H9 (cell line): ENCODE measurements around the gene TMEM17. TPM values are rescaled to one million over a fixed set of nuclear protein-coding genes. Genes with fewer than 3 reads are reported as not detected.
A peak's percentile ranks its signal among the peaks of the same experiment; 100 is the strongest.

ENCODE experiments used
- DNase-seq: peaks from one replicate; pipeline ENCODE4 v3.0.0-alpha.2; 2017
- H2AFZ ChIP-seq: one replicate; pipeline ENCODE4 v1.6.1; 2013; ENCODE audit warnings: mild to moderate bottlenecking, low read length, control low read depth, moderate library complexity
- H2AK5ac ChIP-seq: 2 replicates; pipeline ENCODE4 v1.6.1; 2013; ENCODE audit warnings: low read length, control low read depth, mixed read lengths; ENCODE audit not compliant: insufficient read length
- H2BK120ac ChIP-seq: one replicate; pipeline ENCODE4 v1.6.1; 2013; ENCODE audit warnings: low read depth, mild to moderate bottlenecking, low read length, control low read depth, inconsistent platforms; ENCODE audit not compliant: poor library complexity, severe bottlenecking
- H2BK12ac ChIP-seq: 2 replicates; pipeline ENCODE4 v1.6.1; 2013; ENCODE audit warnings: low read length, control low read depth, mixed read lengths, low read depth; ENCODE audit not compliant: insufficient read length
- H2BK15ac ChIP-seq: 2 replicates; pipeline ENCODE4 v1.6.1; 2013; ENCODE audit warnings: low read depth, low read length, control low read depth
- H2BK20ac ChIP-seq: one replicate; pipeline ENCODE4 v1.6.1; 2013; ENCODE audit warnings: low read depth, mild to moderate bottlenecking, low read length, control low read depth, inconsistent platforms; ENCODE audit not compliant: poor library complexity, severe bottlenecking
- H2BK5ac ChIP-seq: 2 replicates; pipeline ENCODE4 v1.6.1; 2013; ENCODE audit warnings: low read length, control low read depth, mixed read lengths; ENCODE audit not compliant: insufficient read length
- H3K14ac ChIP-seq: 2 replicates; pipeline ENCODE4 v1.6.1; 2013; ENCODE audit warnings: low read length, control low read depth; ENCODE audit not compliant: insufficient read depth
- H3K18ac ChIP-seq: 2 replicates; pipeline ENCODE4 v1.6.1; 2013; ENCODE audit warnings: low read depth, mild to moderate bottlenecking, mixed read lengths, low read length, control low read depth; ENCODE audit not compliant: insufficient read length
- H3K23ac ChIP-seq: 2 replicates; pipeline ENCODE4 v1.6.1; 2013; ENCODE audit warnings: low read length, control low read depth, mixed read lengths, low read depth; ENCODE audit not compliant: insufficient read length
- H3K23me2 ChIP-seq: 2 replicates; pipeline ENCODE4 v1.6.1; 2013; ENCODE audit warnings: low read depth, mild to moderate bottlenecking, mixed read lengths, low read length, control low read depth; ENCODE audit not compliant: insufficient read length, poor library complexity, severe bottlenecking
- H3K27ac ChIP-seq: 2 replicates; pipeline ENCODE4 v1.5.1; 2013; ENCODE audit warnings: low read length, control low read depth, mixed read lengths, low read depth; ENCODE audit not compliant: insufficient read length
- H3K27me3 ChIP-seq: 2 replicates; pipeline ENCODE4 v1.6.1; 2013; ENCODE audit warnings: low read length, control low read depth, inconsistent platforms; ENCODE audit not compliant: insufficient read depth
- H3K4ac ChIP-seq: 2 replicates; pipeline ENCODE4 v1.6.1; 2013; ENCODE audit warnings: low read depth, mild to moderate bottlenecking, control low read depth, inconsistent platforms, low read length, moderate library complexity
- H3K4me1 ChIP-seq: 2 replicates; pipeline ENCODE4 v1.6.1; 2013; ENCODE audit warnings: low read length, control low read depth, inconsistent platforms; ENCODE audit not compliant: insufficient read depth
- H3K4me2 ChIP-seq: 2 replicates; pipeline ENCODE4 v1.6.1; 2013; ENCODE audit warnings: low read length, control low read depth, mixed read lengths; ENCODE audit not compliant: insufficient read length, insufficient read depth
- H3K56ac ChIP-seq: 2 replicates; pipeline ENCODE4 v1.6.1; 2013; ENCODE audit warnings: low read depth, mild to moderate bottlenecking, mixed read lengths, low read length, control low read depth; ENCODE audit not compliant: insufficient read length
- H3K79me1 ChIP-seq: 2 replicates; pipeline ENCODE4 v1.6.1; 2013; ENCODE audit warnings: low read depth, mild to moderate bottlenecking, moderate library complexity, low read length, control low read depth, inconsistent platforms; ENCODE audit not compliant: insufficient read depth, poor library complexity, severe bottlenecking
- H3K79me2 ChIP-seq: 2 replicates; pipeline ENCODE4 v1.6.1; 2013; ENCODE audit warnings: low read length, control low read depth, inconsistent platforms; ENCODE audit not compliant: insufficient read depth
- H3K9ac ChIP-seq: 2 replicates; pipeline ENCODE4 v1.6.1; 2013; ENCODE audit warnings: low read length, control low read depth, mixed read lengths; ENCODE audit not compliant: insufficient read length; ENCODE audit errors: extremely low read depth
- H3K9me3 ChIP-seq: one replicate; pipeline ENCODE4 v1.6.1; 2013; ENCODE audit warnings: low read depth, low read length, inconsistent platforms; ENCODE audit not compliant: control insufficient read depth
- H3T11ph ChIP-seq: one replicate; pipeline ENCODE4 v1.6.1; 2013; ENCODE audit warnings: mild to moderate bottlenecking, low read length, control low read depth, inconsistent platforms
- H4K20me1 ChIP-seq: one replicate; pipeline ENCODE4 v1.6.1; 2013; ENCODE audit not compliant: control insufficient read depth, insufficient read length, insufficient read depth
- H4K5ac ChIP-seq: 2 replicates; pipeline ENCODE4 v1.6.1; 2013; ENCODE audit warnings: low read depth, mild to moderate bottlenecking, mixed read lengths, low read length, control low read depth; ENCODE audit not compliant: insufficient read length
- H4K8ac ChIP-seq: replicated peaks from 2 replicates; pipeline ENCODE4 v1.6.1; 2013; ENCODE audit warnings: low read length, control low read depth, mixed read lengths, low read depth; ENCODE audit not compliant: insufficient read length
- H4K91ac ChIP-seq: 2 replicates; pipeline ENCODE4 v1.6.1; 2013; ENCODE audit warnings: low read depth, mild to moderate bottlenecking, moderate library complexity, mixed read lengths, low read length, control low read depth; ENCODE audit not compliant: insufficient read length
- H3K27ac Mint-ChIP-seq, 3 experiments: 2 replicates in 2 of 3; 3 replicates in 1 of 3; pipeline ENCODE4 v1.8.0; 2020 to 2021; ENCODE audit warnings: mixed read lengths in 3 of 3, mild to moderate bottlenecking in 1 of 3, moderate library complexity in 1 of 3
- H3K27me3 Mint-ChIP-seq: 2 replicates; pipeline ENCODE4 v1.8.0; 2021; ENCODE audit warnings: low read depth, mild to moderate bottlenecking, moderate library complexity, mixed read lengths
- H3K36me3 Mint-ChIP-seq, 3 experiments: 2 replicates in 2 of 3; 3 replicates in 1 of 3; pipeline ENCODE4 v1.8.0; 2020 to 2021; ENCODE audit warnings: low read depth in 3 of 3, mixed read lengths in 3 of 3; ENCODE audit not compliant: insufficient read depth in 1 of 3
- H3K4me1 Mint-ChIP-seq, 2 experiments: 2 replicates each; pipeline ENCODE4 v1.8.0; 2020; ENCODE audit warnings: mixed read lengths in 2 of 2
- H3K4me3 Mint-ChIP-seq, 2 experiments: 2 replicates in 1 of 2; 3 replicates in 1 of 2; pipeline ENCODE4 v1.8.0; 2020 to 2021; ENCODE audit warnings: mild to moderate bottlenecking in 2 of 2, mixed read lengths in 2 of 2, moderate library complexity in 1 of 2
- H3K9me3 Mint-ChIP-seq, 2 experiments: 2 replicates in 1 of 2; 3 replicates in 1 of 2; pipeline ENCODE4 v1.8.0; 2020; ENCODE audit warnings: mild to moderate bottlenecking in 2 of 2, mixed read lengths in 2 of 2, moderate library complexity in 1 of 2
- WGBS: extraction: QIAGEN DNeasy Blood & Tissue Kit; methylation state at CpG from one replicate; pipeline ENCODE4 v1.1.7; 2013; ENCODE audit warnings: missing lambda C conversion rate, low lambda C conversion rate, mixed read lengths; ENCODE audit not compliant: insufficient read length; ENCODE audit errors: extremely low coverage; 5-methylcytosine and 5-hydroxymethylcytosine counted together
- total RNA-seq: library from RNA; stranded (reverse); gene quantifications from 2 replicates; pipeline ENCODE4 v1.2.1, GENCODE V29; 2021
- TF ChIP-seq, protein P1 (sequence below): fragments of 200-600 bp; sonication (generic); conservative IDR thresholded peaks from 3 replicates; pipeline ENCODE4 v1.8.0; 2021; ENCODE audit warnings: antibody characterized with exemption, mild to moderate bottlenecking

TMEM17 gene
- total RNA-seq, 1 experiment from 2014 or later = 1.3 TPM

DNA sequence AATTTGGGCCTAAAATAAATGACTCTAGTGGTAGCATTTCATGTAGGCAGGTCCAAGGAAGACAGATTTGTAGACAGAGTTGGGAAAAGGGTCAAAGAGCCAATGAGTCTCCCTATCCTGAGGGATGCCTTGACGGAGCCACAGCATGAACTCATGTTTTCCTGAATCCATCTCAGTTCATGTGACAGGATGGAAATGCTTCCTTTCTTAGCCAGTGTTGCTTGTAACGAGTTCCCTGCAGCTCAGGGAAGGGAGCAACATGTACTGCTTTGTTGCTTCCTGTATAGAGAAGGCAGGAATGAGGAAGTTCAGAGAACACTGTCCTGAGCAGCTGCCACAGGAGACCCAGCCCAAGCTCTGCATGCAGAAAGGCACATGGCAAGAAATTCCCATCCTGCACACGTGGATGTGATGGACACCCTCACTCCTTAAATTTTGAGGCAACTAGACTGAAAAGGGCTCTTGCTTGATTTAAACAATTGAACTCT lies 27.9 kb downstream of the TMEM17 start:
- Histone ChIP-seq H3K4me1 (peaks cover 10% of the 10 kb centered on the region; the same call in 1 of the 2 replicates), H4K8ac (no peak overlapping the region), H2BK5ac (no peak overlapping the region), H3K56ac (no peak overlapping the region), H2BK12ac (no peak overlapping the region), H3K27ac (no peak overlapping the region), H3K23ac (no peak overlapping the region), H3K9ac (no peak overlapping the region), H3T11ph (no peak overlapping the region), H4K91ac (no peak overlapping the region), H2AFZ (no peak overlapping the region), H3K4ac (no peak overlapping the region), H2BK120ac (no peak overlapping the region), H3K9me3 (no peaks in the 10 kb centered on the region), H2BK15ac (no peak overlapping the region), H4K20me1 (no peaks in the 10 kb centered on the region), H3K79me1 (no peaks in the 10 kb centered on the region), H3K18ac (no peak overlapping the region), H3K23me2 (no peaks in the 10 kb centered on the region), H3K14ac (no peak overlapping the region), H4K5ac (no peak overlapping the region), H3K27me3 (no peaks in the 10 kb centered on the region), H3K79me2 (no peaks in the 10 kb centered on the region), H3K4me2 (no peak overlapping the region), H2BK20ac (no peak overlapping the region), H2AK5ac (no peak overlapping the region)
- peaks cover 42 to 58% of the 10 kb centered on the region in 2 experiments for H3K4me1 Mint-ChIP-seq
- H3K27me3 Mint-ChIP-seq = no peaks in the 10 kb centered on the region; the same call in 1 of the 2 replicates
- no peak overlapping the region for H3K4me3 Mint-ChIP-seq
- peak overlapping the region in 2 of 3 experiments; percentile 18 to 22; a peak in 1 of 7 replicates for H3K27ac Mint-ChIP-seq
- DNase-seq = no peak
- TF ChIP-seq, protein P1, sequence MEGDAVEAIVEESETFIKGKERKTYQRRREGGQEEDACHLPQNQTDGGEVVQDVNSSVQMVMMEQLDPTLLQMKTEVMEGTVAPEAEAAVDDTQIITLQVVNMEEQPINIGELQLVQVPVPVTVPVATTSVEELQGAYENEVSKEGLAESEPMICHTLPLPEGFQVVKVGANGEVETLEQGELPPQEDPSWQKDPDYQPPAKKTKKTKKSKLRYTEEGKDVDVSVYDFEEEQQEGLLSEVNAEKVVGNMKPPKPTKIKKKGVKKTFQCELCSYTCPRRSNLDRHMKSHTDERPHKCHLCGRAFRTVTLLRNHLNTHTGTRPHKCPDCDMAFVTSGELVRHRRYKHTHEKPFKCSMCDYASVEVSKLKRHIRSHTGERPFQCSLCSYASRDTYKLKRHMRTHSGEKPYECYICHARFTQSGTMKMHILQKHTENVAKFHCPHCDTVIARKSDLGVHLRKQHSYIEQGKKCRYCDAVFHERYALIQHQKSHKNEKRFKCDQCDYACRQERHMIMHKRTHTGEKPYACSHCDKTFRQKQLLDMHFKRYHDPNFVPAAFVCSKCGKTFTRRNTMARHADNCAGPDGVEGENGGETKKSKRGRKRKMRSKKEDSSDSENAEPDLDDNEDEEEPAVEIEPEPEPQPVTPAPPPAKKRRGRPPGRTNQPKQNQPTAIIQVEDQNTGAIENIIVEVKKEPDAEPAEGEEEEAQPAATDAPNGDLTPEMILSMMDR = no peak
- no peaks in the 10 kb centered on the region; a peak in 1 of 7 replicates for H3K36me3 Mint-ChIP-seq
- no CpG with 5 or more reads among the region's 3 CpGs for WGBS
- H3K9me3 Mint-ChIP-seq = no peaks in the 10 kb centered on the region
